Activated CD4-positive, alpha-beta T cell treated with anti-CD3 and anti-CD28 coated beads for 1 hour (primary cell): ENCODE data around the gene POLR2J2.
"Not testable (repeated sequence)": the region's sequence is repeated elsewhere in the genome, so short reads cannot be mapped to it uniquely, and the experiment has no call there.

Source experiments
- DNase-seq: peaks from one replicate; pipeline ENCODE4 v3.0.0-alpha.2; 2020

Gene POLR2J2

GRCh38 chr7:102667523-102667922 is 3.9 kb downstream of the POLR2J2 start:
- DNase-seq: not testable (repeated sequence)

GRCh38 chr7:102666850-102667249 is 4.6 kb downstream of the POLR2J2 start:
- DNase-seq: not testable (repeated sequence)

- not testable (repeated sequence) for DNase-seq
Measured at GRCh38 chr7:102664765-102665164, 6.7 kb downstream of the POLR2J2 start.

GRCh38 chr7:102649924-102650323 is 21.5 kb downstream of the POLR2J2 start, which contains the start of gene SPDYE2B:
Gene SPDYE2B (plus strand): TSS chr7:102650319. CDS start chr7:102652349, 2,030 bp downstream.
- not testable (repeated sequence) for DNase-seq

- not testable (repeated sequence) for DNase-seq
Measured at GRCh38 chr7:102647813-102648212, 23.6 kb downstream of the POLR2J2 start.

- DNase-seq: not testable (repeated sequence)
Measured at GRCh38 chr7:102643404-102643803, 28.1 kb downstream of the POLR2J2 start.

GRCh38 chr7:102642691-102643090 is 28.8 kb downstream of the POLR2J2 start, which contains the start of gene UPK3BL1:
Gene UPK3BL1 (minus strand): TSS chr7:102642791. CDS start chr7:102642741, 50 bp downstream.
- not testable (repeated sequence) for DNase-seq

- not testable (repeated sequence) for DNase-seq
Measured at GRCh38 chr7:102638848-102639247, 32.6 kb downstream of the POLR2J2 start.

GRCh38 chr7:102636956-102637355 is 34.5 kb downstream of the POLR2J2 start:
- DNase-seq: not testable (repeated sequence)

GRCh38 chr7:102635354-102635753 is 36.1 kb downstream of the POLR2J2 start:
- not testable (repeated sequence) for DNase-seq

- not testable (repeated sequence) for DNase-seq
Measured at GRCh38 chr7:102634299-102634698, 37.2 kb downstream of the POLR2J2 start.

- DNase-seq: not testable (repeated sequence)
Measured at GRCh38 chr7:102630622-102631021, 40.8 kb downstream of the POLR2J2 start.

- not testable (repeated sequence) for DNase-seq
Measured at GRCh38 chr7:102627271-102627904, 44.1 kb downstream of the POLR2J2 start.

GRCh38 chr7:102618122-102618521 is 53.3 kb downstream of the POLR2J2 start:
- not testable (repeated sequence) for DNase-seq

- DNase-seq: not testable (repeated sequence)
Measured at GRCh38 chr7:102616507-102617125, 54.8 kb downstream of the POLR2J2 start, which contains the start of gene RASA4. Gene RASA4 (minus strand): TSS chr7:102616756. CDS start chr7:102616689, 67 bp downstream.
